AG09309 (cell line): Measurements from ENCODE around the gene CAMK2N2.

Source experiments
- DNase-seq: peaks from one replicate; pipeline ENCODE4 v3.0.0-alpha.2; 2010; ENCODE audit warnings: low read depth
- H3K4me3 ChIP-seq: 2 replicates; pipeline ENCODE4 v1.5.1; 2011; ENCODE audit warnings: mild to moderate bottlenecking, low read depth, low read length, moderate library complexity; ENCODE audit not compliant: control insufficient read depth
- TF ChIP-seq, protein P1 (sequence below): IDR thresholded peaks from 2 replicates; pipeline ENCODE4 v1.5.1; 2011; ENCODE audit warnings: mild to moderate bottlenecking, low read depth, low read length, inconsistent platforms; ENCODE audit not compliant: insufficient read depth, control insufficient read depth; ENCODE audit errors: missing control alignments

Gene CAMK2N2

DNA sequence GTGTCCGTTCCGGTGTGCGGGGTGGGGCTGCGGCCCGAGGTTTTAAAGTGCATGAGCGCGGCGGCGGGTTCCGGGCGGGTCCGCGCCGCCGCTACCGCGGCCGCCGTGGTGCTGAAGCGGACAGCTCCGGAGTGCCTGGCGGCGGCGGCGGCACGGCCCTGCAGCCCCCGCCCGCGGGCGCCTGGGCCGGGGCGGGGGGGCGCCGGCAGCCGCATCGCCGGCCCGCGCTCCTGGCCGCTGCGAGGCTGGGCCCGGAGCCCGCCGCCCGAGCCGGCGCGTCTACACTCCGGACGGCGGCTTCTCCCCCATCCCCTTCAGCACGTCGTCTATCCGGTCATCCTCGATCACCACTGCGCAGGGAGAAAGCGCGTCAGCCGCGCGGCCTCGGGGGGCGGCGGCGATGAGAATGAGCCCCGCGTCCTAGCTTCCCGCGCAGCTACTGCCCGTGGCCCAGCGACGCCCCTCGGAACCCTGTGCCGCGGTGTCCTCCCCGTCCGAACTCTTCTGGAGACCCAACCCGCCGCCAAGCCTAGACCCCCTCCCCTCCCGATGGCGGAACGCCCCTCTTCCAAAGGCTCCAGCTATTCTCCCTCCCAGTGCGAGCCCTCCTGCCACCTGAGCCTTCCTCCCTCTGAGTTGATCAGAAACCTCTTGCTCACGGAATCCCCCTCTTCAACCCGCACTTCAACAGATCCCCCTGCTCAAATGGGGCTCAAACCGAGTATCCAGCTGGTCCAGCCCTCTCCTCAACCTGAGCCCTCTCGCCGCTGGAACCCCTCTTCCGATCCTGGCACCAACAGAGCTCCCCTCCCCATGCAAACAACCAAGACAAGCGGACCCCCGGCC, 1.3 kb downstream of the CAMK2N2 start:
- TF ChIP-seq, protein P1, sequence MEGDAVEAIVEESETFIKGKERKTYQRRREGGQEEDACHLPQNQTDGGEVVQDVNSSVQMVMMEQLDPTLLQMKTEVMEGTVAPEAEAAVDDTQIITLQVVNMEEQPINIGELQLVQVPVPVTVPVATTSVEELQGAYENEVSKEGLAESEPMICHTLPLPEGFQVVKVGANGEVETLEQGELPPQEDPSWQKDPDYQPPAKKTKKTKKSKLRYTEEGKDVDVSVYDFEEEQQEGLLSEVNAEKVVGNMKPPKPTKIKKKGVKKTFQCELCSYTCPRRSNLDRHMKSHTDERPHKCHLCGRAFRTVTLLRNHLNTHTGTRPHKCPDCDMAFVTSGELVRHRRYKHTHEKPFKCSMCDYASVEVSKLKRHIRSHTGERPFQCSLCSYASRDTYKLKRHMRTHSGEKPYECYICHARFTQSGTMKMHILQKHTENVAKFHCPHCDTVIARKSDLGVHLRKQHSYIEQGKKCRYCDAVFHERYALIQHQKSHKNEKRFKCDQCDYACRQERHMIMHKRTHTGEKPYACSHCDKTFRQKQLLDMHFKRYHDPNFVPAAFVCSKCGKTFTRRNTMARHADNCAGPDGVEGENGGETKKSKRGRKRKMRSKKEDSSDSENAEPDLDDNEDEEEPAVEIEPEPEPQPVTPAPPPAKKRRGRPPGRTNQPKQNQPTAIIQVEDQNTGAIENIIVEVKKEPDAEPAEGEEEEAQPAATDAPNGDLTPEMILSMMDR: no peak
- peak overlapping the region; percentile 46 for H3K4me3 ChIP-seq
- DNase-seq: no peak

DNA sequence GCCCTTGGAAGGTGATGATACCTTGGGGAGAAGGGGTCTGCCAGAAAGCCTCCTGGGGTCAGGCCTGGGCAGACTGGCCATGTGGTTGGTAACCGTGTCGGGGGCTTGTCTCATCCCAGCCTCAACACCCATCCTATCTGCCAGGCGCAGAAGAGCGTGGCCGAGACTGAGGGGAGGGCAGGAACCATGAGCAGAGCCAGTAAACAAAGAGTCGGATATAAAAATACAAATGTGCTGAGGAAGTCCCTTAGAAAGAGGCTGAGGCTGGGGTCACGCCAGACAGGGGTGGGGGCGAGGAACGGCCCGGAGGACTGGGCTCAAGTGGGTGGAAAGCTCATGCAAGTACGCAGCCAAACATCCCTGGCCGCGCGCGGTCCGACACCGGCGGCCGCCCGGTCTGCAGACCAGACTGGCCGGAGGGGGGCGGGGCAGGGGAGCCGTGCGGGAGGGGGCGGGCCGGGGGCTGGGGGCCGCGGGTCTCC, 1.9 kb downstream of the CAMK2N2 start:
- TF ChIP-seq, protein P1: no peak
- DNase-seq: no peak

DNA sequence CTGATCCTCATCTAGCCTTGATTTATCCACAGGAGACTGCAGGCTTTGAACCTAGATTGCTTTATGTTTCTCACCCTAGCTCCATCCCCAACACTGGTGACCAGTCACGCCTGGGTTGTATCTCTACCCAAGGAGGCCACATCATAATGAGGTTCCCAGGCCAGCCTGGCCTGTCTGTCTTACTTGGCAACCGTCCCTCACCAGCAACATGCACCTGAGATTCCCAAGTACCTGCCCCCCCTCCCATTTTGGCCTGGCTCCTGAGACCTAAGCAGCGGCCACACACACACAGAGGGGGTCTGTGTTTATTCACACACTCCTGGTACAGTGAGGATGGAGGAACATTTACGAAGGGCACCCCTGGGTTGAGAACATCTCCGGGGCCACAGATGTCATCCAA, 2.4 kb downstream of the CAMK2N2 start:
- H3K4me3 ChIP-seq: no peak overlapping the region
- DNase-seq: no peak
- TF ChIP-seq, protein P1: no peak

More for the DNA sequence above, 1.9 kb downstream of the CAMK2N2 start:
- H3K4me3 ChIP-seq: no peak overlapping the region

DNA sequence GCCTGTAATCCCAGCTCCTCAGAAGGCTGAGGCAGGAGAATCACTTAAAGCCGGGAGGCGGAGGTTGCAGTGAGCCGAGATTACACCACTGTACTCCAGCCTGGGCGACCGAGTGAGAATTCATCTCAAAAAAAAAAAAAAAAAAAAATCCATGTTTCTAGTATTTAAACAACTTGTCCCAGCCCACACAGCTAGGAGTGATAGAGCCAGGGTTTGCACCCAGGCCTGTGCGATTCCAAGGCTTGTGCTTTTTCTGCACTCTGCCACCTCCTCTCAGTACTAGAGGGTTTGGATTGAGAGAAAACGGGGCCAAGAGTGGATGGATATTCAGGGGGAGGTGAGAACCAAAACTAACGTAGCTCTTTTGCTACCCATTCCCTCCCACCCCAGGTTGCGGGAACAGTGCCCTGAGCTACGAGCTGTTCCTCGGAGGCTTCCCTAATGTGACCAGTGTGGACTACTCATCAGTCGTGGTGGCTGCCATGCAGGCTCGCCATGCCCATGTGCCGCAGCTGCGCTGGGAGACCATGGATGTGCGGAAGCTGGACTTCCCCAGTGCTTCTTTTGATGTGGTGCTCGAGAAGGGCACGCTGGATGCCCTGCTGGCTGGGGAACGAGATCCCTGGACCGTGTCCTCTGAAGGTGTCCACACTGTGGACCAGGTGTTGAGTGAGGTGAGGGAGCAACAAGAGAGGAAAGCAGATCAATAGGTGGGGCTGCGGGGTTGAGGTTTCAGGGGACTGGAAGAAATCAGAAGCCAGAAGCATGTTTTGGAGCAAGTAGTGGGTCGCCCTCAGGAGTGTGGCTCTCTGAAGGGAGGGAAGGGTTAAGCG, 4.1 kb downstream of the CAMK2N2 start:
- no peak for DNase-seq
- TF ChIP-seq, protein P1: no peak
- no peak overlapping the region for H3K4me3 ChIP-seq

DNA sequence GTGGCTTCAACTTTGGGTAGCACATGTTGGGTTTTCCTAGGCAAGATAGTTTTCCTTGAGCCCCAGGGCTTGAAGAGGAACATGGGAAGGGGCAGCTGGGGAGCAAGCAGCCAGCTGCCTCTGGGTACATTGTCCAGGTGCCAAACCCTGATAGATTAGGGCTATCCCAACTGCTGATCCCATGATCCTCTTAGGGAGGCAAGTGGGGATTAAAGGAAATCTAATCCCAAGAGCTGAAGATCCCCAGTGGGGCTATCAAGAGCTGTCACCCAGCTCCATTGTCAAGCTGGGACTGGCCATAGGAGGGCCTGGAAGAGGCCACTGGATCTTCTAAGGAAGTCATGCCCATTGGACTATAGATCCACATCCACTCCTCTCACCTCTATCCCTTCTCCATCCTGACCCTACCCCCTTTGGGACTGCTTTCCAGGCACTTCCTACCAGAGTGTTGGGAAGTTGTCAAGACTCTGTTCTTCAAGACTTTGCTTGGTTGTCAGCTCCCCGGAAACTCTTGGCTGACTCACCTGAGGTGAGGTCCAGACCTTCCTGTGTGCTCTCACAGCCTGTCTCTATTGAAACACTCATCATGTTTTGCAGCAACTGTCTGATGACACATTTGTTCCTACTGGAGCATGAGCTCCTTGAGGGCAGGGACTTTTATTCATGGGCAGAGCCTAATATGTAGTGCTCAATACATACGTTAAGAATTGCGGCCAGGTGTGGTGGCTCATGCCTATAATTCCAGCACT, 5.9 kb downstream of the CAMK2N2 start:
- DNase-seq: no peak
- H3K4me3 ChIP-seq: no peak overlapping the region
- TF ChIP-seq, protein P1: no peak
